NT2/D1 (cell line): ENCODE data around the gene PNPLA7.

Source experiments
- YY1 ChIP-seq: IDR thresholded peaks from 2 replicates; pipeline ENCODE4 v1.6.1; 2011; ENCODE audit not compliant: insufficient read length, insufficient read depth
- ZNF274 ChIP-seq: IDR thresholded peaks from 2 replicates; pipeline ENCODE4 v1.6.1; 2011; ENCODE audit warnings: mild to moderate bottlenecking, low read depth, low read length

- TF ChIP-seq YY1, result no peak
- TF ChIP-seq ZNF274, result no peak
These were observed 95.4 kb downstream of the PNPLA7 start for GRCh38 chr9:137454597-137455358.
